ENCODE results near the gene NELL1. TPM values are rescaled to one million over a fixed set of nuclear protein-coding genes. Genes with fewer than 3 reads are reported as not detected.

Gene NELL1
- total and polyA plus RNA-seq, 2 donors (not counting 3 experiments of a cell fraction or from before 2014, with no cell fraction given): not detected

GRCh38 chr11:21554284-21554683 lies 884.9 kb downstream of the NELL1 start:
- intact Hi-C loops (cut with micrococcal nuclease) (no loop called here), dilution Hi-C loops (cut with MboI; ENCODE audit: extremely low pct_ligation_motif_present, low sequenced_read_pairs) (no loop called here)
- ChIA-PET CTCF (no interaction called here), POLR2A (no interaction called here)
- no peak for FAIRE-seq
- H3K4me2 ChIP-seq (ENCODE audit: insufficient read depth, low read length): no peak overlapping the region
- no peaks in the 10 kb centered on the region for H3K36me3 ChIP-seq (ENCODE audit: control insufficient read depth in 2 of 2, extremely low read depth in 1 of 2, insufficient read depth in 2 of 2, low read length in 2 of 2)
- H3K4me1 ChIP-seq (ENCODE audit: control insufficient read depth, extremely low read depth, insufficient read depth, low read length): no peaks in the 10 kb centered on the region
- no peak overlapping the region for H2AFZ ChIP-seq (ENCODE audit: low read depth, low read length)
- no peak overlapping the region for H3K4me3 ChIP-seq (replicated peaks in 1 of 3; ENCODE audit: insufficient read depth in 1 of 3, low read depth in 1 of 3, low read length in 3 of 3)
- no peaks in the 10 kb centered on the region for H3K79me2 ChIP-seq (ENCODE audit: control insufficient read depth, insufficient read depth, low read length)
- BruUV-seq (replicated peaks): no TSS peak
- no peak for DNase-seq (ENCODE audit: low read depth, low spot score)
- no peaks in the 10 kb centered on the region for H4K20me1 ChIP-seq (replicated peaks; ENCODE audit: control insufficient read depth, extremely low read depth, insufficient read depth, low read length)
- no peaks in the 10 kb centered on the region for H3K9me3 ChIP-seq (replicated peaks; ENCODE audit: control insufficient read depth, insufficient read depth, low read length)
- no peaks in the 10 kb centered on the region for H3K27me3 ChIP-seq (ENCODE audit: control insufficient read depth in 2 of 2, insufficient read depth in 2 of 2, low read length in 2 of 2)
- no peak overlapping the region for H3K9ac ChIP-seq (replicated peaks; ENCODE audit: extremely low read depth, insufficient read depth, low read length)
- TF ChIP-seq FOS (IDR thresholded peaks at IDR 0.05; ENCODE audit: borderline replicate concordance, insufficient read depth, low read length): no peak
- no peak for TF ChIP-seq MAX (IDR thresholded peaks at IDR 0.05; ENCODE audit: insufficient read depth, insufficient read length)
- TF ChIP-seq EZH2 (IDR thresholded peaks at IDR 0.05; ENCODE audit: borderline replicate concordance, low read depth, low read length, severe bottlenecking): no peak
- no peak for TF ChIP-seq MYC (IDR thresholded peaks at IDR 0.05; ENCODE audit: low read depth, low read length)
- TF ChIP-seq JUN (IDR thresholded peaks at IDR 0.05; ENCODE audit: borderline replicate concordance, insufficient read depth, insufficient read length, low read depth): no peak
- TF ChIP-seq CTCF (IDR thresholded peaks at IDR 0.05; ENCODE audit: extremely low read depth in 1 of 2, insufficient read depth in 1 of 2, low read depth in 1 of 2, low read length in 2 of 2): no peak
- TF ChIP-seq GATA2 (IDR thresholded peaks at IDR 0.05; ENCODE audit: insufficient read depth, insufficient read length, low read depth, low read length): no peak
- TF ChIP-seq POLR2A (IDR thresholded peaks at IDR 0.05; ENCODE audit: low read depth, low read length): no peak
- no peak overlapping the region for H3K27ac ChIP-seq (ENCODE audit: insufficient read depth, low read depth, low read length)
- H3K9me1 ChIP-seq (replicated peaks; ENCODE audit: control insufficient read depth, extremely low read depth, insufficient read depth, low read length): no peaks in the 10 kb centered on the region

Data from endothelial cell of umbilical vein (primary cell).